Suprapubic skin (tissue), 3 donors: ENCODE results near the gene SLC1A1.

ENCODE experiments used
- CTCF ChIP-seq, 2 donors: fragments of 200-600 bp in 1 of 2; fragments of 450-650 bp in 1 of 2; sonication (generic) in 1 of 2; IDR thresholded peaks; one replicate each; pipeline ENCODE4 v1.5.1; 2016 to 2019; ENCODE audit warnings: antibody characterized with exemption in 2 of 2, mild to moderate bottlenecking in 1 of 2, moderate library complexity in 1 of 2
- EP300 ChIP-seq: sonication (generic); formaldehyde crosslinking; IDR thresholded peaks from one replicate; pipeline ENCODE4 v1.6.1; 2017; ENCODE audit warnings: antibody characterized with exemption
- POLR2A ChIP-seq, 2 donors: fragments of 450-650 bp; IDR thresholded peaks; one replicate each; pipeline ENCODE4 v1.6.1; 2017; ENCODE audit warnings: antibody characterized with exemption in 2 of 2, mild to moderate bottlenecking in 2 of 2, moderate library complexity in 2 of 2

GRCh38 chr9:4573176-4573575, 82.9 kb downstream of the SLC1A1 start:
- no peak for TF ChIP-seq CTCF (IDR thresholded peaks at IDR 0.05)
- TF ChIP-seq EP300, result no peak
- TF ChIP-seq POLR2A (IDR thresholded peaks at IDR 0.05), result no peak
